Panc1 (cell line): ENCODE data around the gene PKMYT1. TPM values are rescaled to one million over a fixed set of nuclear protein-coding genes. Genes with fewer than 3 reads are reported as not detected.

Source experiments
- ATAC-seq: fragments of 200-7000 bp; cut with Tn5 transposase; 2 replicates; pipeline ENCODE4 v1.9.1; 2020; ENCODE audit warnings: mild to moderate bottlenecking, moderate library complexity
- BruUV-seq: library from RNA; stranded (reverse); fragments of 400-500 nt; replicated peaks from 2 replicates; lab custom pipeline; 2021; lab: Mats Ljungman, UMichigan
- CTCF ChIA-PET: fragments of 300-600 bp; sonication (Branson Sonifier 250); formaldehyde crosslinking; loops from one replicate; lab custom pipeline; 2022; ENCODE audit warnings: antibody characterized with exemption; lab: Charles Lee
- POLR2A ChIA-PET: fragments of 300-600 bp; sonication (Branson Sonifier 250); formaldehyde crosslinking; loops from one replicate; lab custom pipeline; 2022; ENCODE audit warnings: antibody characterized with exemption; lab: Charles Lee
- DNase-seq: peaks from one replicate; pipeline ENCODE4 v3.0.0-alpha.2; 2010; ENCODE audit warnings: low read depth, low spot score
- H3K27ac ChIP-seq: 2 replicates; pipeline ENCODE4 v1.5.1; 2011; ENCODE audit warnings: mild to moderate bottlenecking, low read length, inconsistent platforms
- H3K27me3 ChIP-seq: fragments of 200-500 bp; sonication (Bioruptor generic); 2 replicates; pipeline ENCODE4 v1.6.0; 2014; ENCODE audit warnings: low read length, inconsistent platforms; ENCODE audit not compliant: control insufficient read depth, insufficient read depth
- H3K36me3 ChIP-seq: fragments of 200-500 bp; sonication (Bioruptor generic); 2 replicates; pipeline ENCODE4 v1.5.1; 2014; ENCODE audit warnings: inconsistent platforms, mild to moderate bottlenecking, low read length, moderate library complexity; ENCODE audit not compliant: control insufficient read depth, insufficient read depth
- H3K4me1 ChIP-seq: 2 replicates; pipeline ENCODE4 v1.5.1; 2011; ENCODE audit warnings: inconsistent platforms, mild to moderate bottlenecking, low read length, moderate library complexity; ENCODE audit not compliant: control insufficient read depth, insufficient read depth
- H3K4me3 ChIP-seq, 2 experiments: 2 replicates each; pipeline ENCODE4 v1.5.1; 2011 to 2012; ENCODE audit warnings: low read depth in 2 of 2, low read length in 2 of 2, mild to moderate bottlenecking in 2 of 2, inconsistent platforms in 1 of 2, moderate library complexity in 1 of 2
- H3K9me3 ChIP-seq: fragments of 200-500 bp; sonication (Bioruptor generic); 2 replicates; pipeline ENCODE4 v1.5.1; 2014; ENCODE audit warnings: low read depth, mild to moderate bottlenecking, inconsistent platforms, low read length, moderate library complexity; ENCODE audit not compliant: control insufficient read depth, insufficient read depth
- POLR2AphosphoS5 ChIP-seq: IDR thresholded peaks from 2 replicates; pipeline ENCODE4 v1.6.1; 2012; ENCODE audit warnings: mild to moderate bottlenecking, low read depth, low read length, moderate library complexity
- REST ChIP-seq, 2 experiments: IDR thresholded peaks; 2 replicates each; pipeline ENCODE4 v1.6.1; 2011 to 2012; ENCODE audit warnings: low read depth in 2 of 2, control low read depth in 1 of 2, low read length in 1 of 2, mild to moderate bottlenecking in 1 of 2, moderate library complexity in 1 of 2; ENCODE audit not compliant: insufficient read depth in 1 of 2
- SIN3A ChIP-seq: IDR thresholded peaks from 2 replicates; pipeline ENCODE4 v1.6.1; 2012; ENCODE audit warnings: low read depth, mild to moderate bottlenecking, low read length, moderate library complexity, borderline replicate concordance; ENCODE audit not compliant: insufficient read depth
- TCF7L2 ChIP-seq: IDR thresholded peaks from 2 replicates; pipeline ENCODE4 v1.6.1; 2011; ENCODE audit warnings: mild to moderate bottlenecking, low read depth, low read length, inconsistent platforms
- in situ Hi-C: cut with HindIII; loops from 2 replicates; pipeline ENCODE4 v1.10.0; 2016; ENCODE audit warnings: low sequenced_read_pairs, low pct_unique_long_range_greater_than_20kb
- intact Hi-C: fragments of 100-400 bp; cut with micrococcal nuclease; formaldehyde crosslinking; loops from one replicate; pipeline ENCODE4 v1.10.0; 2022; ENCODE audit not compliant: unreplicated experiment
- total RNA-seq: library from RNA; stranded (reverse); gene quantifications from one replicate; pipeline ENCODE4 v1.2.1, GENCODE V29; 2021; ENCODE audit not compliant: unreplicated experiment
- TF ChIP-seq, protein P1 (sequence below): fragments of 450-650 bp; IDR thresholded peaks from 2 replicates; pipeline ENCODE4 v1.5.1; 2017; ENCODE audit warnings: mild to moderate bottlenecking

Gene PKMYT1
- total RNA-seq, 1 experiment from 2014 or later = 105 TPM

GRCh38 chr16:2963074-2963722, 17.0 kb downstream of the PKMYT1 start:
- in situ Hi-C loops (no loop called here), intact Hi-C loops (no loop called here)
- DNase-seq (no peak), ATAC-seq (peak; percentile 7; the same call in 1 of the 2 replicates)
- Histone ChIP-seq H3K27me3 (no peaks in the 10 kb centered on the region), H3K4me3 (peak overlapping the region; percentile 56 to 81), H3K36me3 (no peaks in the 10 kb centered on the region; the same call in 1 of the 2 replicates), H3K9me3 (no peaks in the 10 kb centered on the region), H3K27ac (peak overlapping the region; percentile 79; the same call in 1 of the 2 replicates), H3K4me1 (peaks cover 19% of the 10 kb centered on the region)
- TF ChIP-seq SIN3A (no peak), POLR2AphosphoS5 (no peak), REST (IDR thresholded peaks at IDR 0.05; ENCODE audit: insufficient read depth in 1 of 2, low read depth in 2 of 2, low read length in 1 of 2) (no peak), TCF7L2 (no peak)
- TF ChIP-seq, protein P1, sequence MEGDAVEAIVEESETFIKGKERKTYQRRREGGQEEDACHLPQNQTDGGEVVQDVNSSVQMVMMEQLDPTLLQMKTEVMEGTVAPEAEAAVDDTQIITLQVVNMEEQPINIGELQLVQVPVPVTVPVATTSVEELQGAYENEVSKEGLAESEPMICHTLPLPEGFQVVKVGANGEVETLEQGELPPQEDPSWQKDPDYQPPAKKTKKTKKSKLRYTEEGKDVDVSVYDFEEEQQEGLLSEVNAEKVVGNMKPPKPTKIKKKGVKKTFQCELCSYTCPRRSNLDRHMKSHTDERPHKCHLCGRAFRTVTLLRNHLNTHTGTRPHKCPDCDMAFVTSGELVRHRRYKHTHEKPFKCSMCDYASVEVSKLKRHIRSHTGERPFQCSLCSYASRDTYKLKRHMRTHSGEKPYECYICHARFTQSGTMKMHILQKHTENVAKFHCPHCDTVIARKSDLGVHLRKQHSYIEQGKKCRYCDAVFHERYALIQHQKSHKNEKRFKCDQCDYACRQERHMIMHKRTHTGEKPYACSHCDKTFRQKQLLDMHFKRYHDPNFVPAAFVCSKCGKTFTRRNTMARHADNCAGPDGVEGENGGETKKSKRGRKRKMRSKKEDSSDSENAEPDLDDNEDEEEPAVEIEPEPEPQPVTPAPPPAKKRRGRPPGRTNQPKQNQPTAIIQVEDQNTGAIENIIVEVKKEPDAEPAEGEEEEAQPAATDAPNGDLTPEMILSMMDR = no peak
- CTCF ChIA-PET = no interaction called here
- no TSS peak for BruUV-seq
- POLR2A ChIA-PET = interaction anchor here (0.5 to 0.6 kb wide), 2 partner anchors 32 to 47 kb away, joined by 3 to 4 read pairs; no protein-coding TSS in a partner anchor

DNA sequence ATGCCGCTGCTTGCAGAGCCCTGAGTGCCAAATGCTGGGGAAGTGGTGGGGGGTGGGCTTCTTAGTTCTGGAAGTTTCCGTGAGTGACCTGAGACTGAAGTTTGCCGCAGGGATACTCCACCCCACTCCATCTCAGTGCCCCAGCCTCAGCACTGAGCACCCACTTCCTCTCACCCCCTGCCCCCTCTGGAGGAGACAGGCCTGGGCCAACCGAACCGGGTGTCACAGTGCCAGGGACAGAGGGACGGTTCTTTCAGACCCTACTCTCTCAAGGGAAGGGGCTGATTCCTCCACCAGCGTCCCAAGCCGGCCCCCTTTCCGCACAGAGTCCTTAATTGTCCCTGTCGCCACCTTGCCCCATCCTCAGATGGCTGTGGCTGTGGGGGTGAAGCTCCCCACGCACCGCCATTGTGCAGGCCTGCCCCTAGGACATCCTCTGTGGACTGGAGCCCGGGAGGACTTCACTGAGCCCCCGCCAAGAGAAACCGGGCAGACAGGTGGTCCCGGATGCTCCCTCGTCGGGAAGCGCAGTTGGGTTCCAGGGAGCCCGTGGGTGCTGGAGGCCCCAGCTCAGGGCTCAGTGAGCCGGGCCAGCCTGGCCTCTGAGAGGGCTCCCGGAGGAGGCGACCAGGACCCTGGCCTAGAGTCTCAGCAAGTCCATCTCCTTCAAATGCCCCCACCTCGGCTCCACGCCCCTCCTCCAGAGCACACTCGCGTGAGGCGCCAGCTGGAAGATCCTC, 17.7 kb downstream of the PKMYT1 start:
- Histone ChIP-seq H3K4me1 (peaks cover 17% of the 10 kb centered on the region), H3K27ac (peak overlapping the region; percentile 11), H3K4me3 (peak overlapping the region in 1 of 2 experiments; percentile 81; a peak in 3 of 4 replicates), H3K27me3 (no peaks in the 10 kb centered on the region), H3K36me3 (no peaks in the 10 kb centered on the region; the same call in 1 of the 2 replicates), H3K9me3 (no peaks in the 10 kb centered on the region)
- in situ Hi-C loops = no loop called here
- ChIA-PET POLR2A (interaction anchor here (0.6 kb wide), 1 partner anchor 48 kb away, joined by 4 read pairs; no protein-coding TSS in a partner anchor), CTCF (interaction anchor here (0.6 to 0.7 kb wide), 2 partner anchors 427 to 1377 kb away, joined by 3 to 9 read pairs; no protein-coding TSS in a partner anchor)
- intact Hi-C loops = no loop called here
- DNase-seq = no peak
- TSS peak; percentile 49 for BruUV-seq
- TF ChIP-seq TCF7L2 (no peak; the same call in 1 of the 2 replicates), POLR2AphosphoS5 (no peak), SIN3A (no peak), REST (IDR thresholded peaks at IDR 0.05; ENCODE audit: insufficient read depth in 1 of 2, low read depth in 2 of 2, low read length in 1 of 2) (no peak)
- TF ChIP-seq, protein P1 = no peak
- no peak for ATAC-seq
